Vagina (tissue), 2 donors: ENCODE measurements around the gene RCAN3.

Source experiments
- POLR2AphosphoS5 ChIP-seq, 2 donors: sonication (generic); formaldehyde crosslinking; IDR thresholded peaks; one replicate each; pipeline ENCODE4 v1.9.0; 2017; ENCODE audit warnings: antibody characterized with exemption in 2 of 2, mild to moderate bottlenecking in 2 of 2, low read depth in 1 of 2; ENCODE audit not compliant: insufficient read depth in 1 of 2
- TF ChIP-seq, protein P1 (sequence below), 3 experiments: fragments of 450-650 bp in 2 of 3; fragments of 200-600 bp in 1 of 3; sonication (generic) in 1 of 3; IDR thresholded peaks; one replicate each; pipeline ENCODE4 v1.5.1; 2017 to 2019; ENCODE audit warnings: antibody characterized with exemption in 3 of 3, mild to moderate bottlenecking in 2 of 3, moderate library complexity in 2 of 3

- TF ChIP-seq, protein P1, sequence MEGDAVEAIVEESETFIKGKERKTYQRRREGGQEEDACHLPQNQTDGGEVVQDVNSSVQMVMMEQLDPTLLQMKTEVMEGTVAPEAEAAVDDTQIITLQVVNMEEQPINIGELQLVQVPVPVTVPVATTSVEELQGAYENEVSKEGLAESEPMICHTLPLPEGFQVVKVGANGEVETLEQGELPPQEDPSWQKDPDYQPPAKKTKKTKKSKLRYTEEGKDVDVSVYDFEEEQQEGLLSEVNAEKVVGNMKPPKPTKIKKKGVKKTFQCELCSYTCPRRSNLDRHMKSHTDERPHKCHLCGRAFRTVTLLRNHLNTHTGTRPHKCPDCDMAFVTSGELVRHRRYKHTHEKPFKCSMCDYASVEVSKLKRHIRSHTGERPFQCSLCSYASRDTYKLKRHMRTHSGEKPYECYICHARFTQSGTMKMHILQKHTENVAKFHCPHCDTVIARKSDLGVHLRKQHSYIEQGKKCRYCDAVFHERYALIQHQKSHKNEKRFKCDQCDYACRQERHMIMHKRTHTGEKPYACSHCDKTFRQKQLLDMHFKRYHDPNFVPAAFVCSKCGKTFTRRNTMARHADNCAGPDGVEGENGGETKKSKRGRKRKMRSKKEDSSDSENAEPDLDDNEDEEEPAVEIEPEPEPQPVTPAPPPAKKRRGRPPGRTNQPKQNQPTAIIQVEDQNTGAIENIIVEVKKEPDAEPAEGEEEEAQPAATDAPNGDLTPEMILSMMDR (IDR thresholded peaks at IDR 0.05) = no peak
- no peak for TF ChIP-seq POLR2AphosphoS5 (IDR thresholded peaks at IDR 0.05; ENCODE audit: insufficient read depth in 1 of 2, low read depth in 1 of 2)
Measured at GRCh38 chr1:24545662-24546061, 43.0 kb downstream of the RCAN3 start.
